NCI-H187 treated with DMSO at 0.1 percent for 48 hours (cell line): Measurements from ENCODE around the gene PEX13.
"Not testable (repeated sequence)": the region's sequence is repeated elsewhere in the genome, so short reads cannot be mapped to it uniquely, and the experiment has no call there.

ENCODE experiments used
- DNase-seq: peaks from one replicate; lab custom pipeline; 2025; lab: John Stamatoyannopoulos, UW

PEX13 gene

GRCh38 chr2:61017556-61018317 is at the start of gene PEX13, which contains the start of gene PUS10:
Gene PEX13 (plus strand): TSS chr2:61017720. CDS start chr2:61017760, 40 bp downstream.
Gene PUS10 (minus strand): TSS chr2:61018255. CDS start chr2:61011890, 6,365 bp downstream.
- peak; percentile 68 for DNase-seq

GRCh38 chr2:60972889-60973656 is 44.4 kb upstream of the PEX13 start:
- DNase-seq = no peak

- DNase-seq = no peak
Observed at GRCh38 chr2:60973705-60974104, 43.8 kb upstream of the PEX13 start.

- no peak for DNase-seq
Observed at GRCh38 chr2:60974652-60975051, 42.9 kb upstream of the PEX13 start.

- no peak for DNase-seq
Observed at GRCh38 chr2:60976256-60976850, 41.2 kb upstream of the PEX13 start.

GRCh38 chr2:60976875-60977561 is 40.5 kb upstream of the PEX13 start:
- DNase-seq = no peak

GRCh38 chr2:60977562-60977895 is 40.0 kb upstream of the PEX13 start:
- DNase-seq = no peak

- DNase-seq = no peak
Observed at GRCh38 chr2:60979231-60979630, 38.3 kb upstream of the PEX13 start.

- DNase-seq = no peak
Observed at GRCh38 chr2:60980071-60980815, 37.3 kb upstream of the PEX13 start.

GRCh38 chr2:60982066-60982465 is 35.5 kb upstream of the PEX13 start:
- DNase-seq = not testable (repeated sequence)

GRCh38 chr2:60984720-60985119 is 32.8 kb upstream of the PEX13 start:
- DNase-seq = no peak

GRCh38 chr2:60987041-60987440 is 30.5 kb upstream of the PEX13 start:
- no peak for DNase-seq

GRCh38 chr2:60987656-60988055 is 29.9 kb upstream of the PEX13 start:
- DNase-seq = not testable (repeated sequence)

GRCh38 chr2:60989259-60989658 is 28.3 kb upstream of the PEX13 start:
- no peak for DNase-seq

GRCh38 chr2:60991644-60992043 is 25.9 kb upstream of the PEX13 start:
- DNase-seq = no peak

- no peak for DNase-seq
Observed at GRCh38 chr2:60992985-60993392, 24.5 kb upstream of the PEX13 start.

- DNase-seq = no peak
Observed at GRCh38 chr2:60994131-60994530, 23.4 kb upstream of the PEX13 start.

GRCh38 chr2:60998628-60999545 is 18.6 kb upstream of the PEX13 start:
- DNase-seq = peak; percentile 64

- no peak for DNase-seq
Observed at GRCh38 chr2:61005736-61006135, 11.8 kb upstream of the PEX13 start.

- DNase-seq = no peak
Observed at GRCh38 chr2:61006486-61007105, 10.9 kb upstream of the PEX13 start.
